A549 (cell line): ENCODE results near the gene JAKMIP2. TPM values are rescaled to one million over a fixed set of nuclear protein-coding genes. Genes with fewer than 3 reads are reported as not detected.
A peak's percentile ranks its signal among the peaks of the same experiment; 100 is the strongest.
"Not testable (repeated sequence)": the region's sequence is repeated elsewhere in the genome, so short reads cannot be mapped to it uniquely, and the experiment has no call there.

Experiments used
- ATAC-seq, 2 experiments: fragments of 200-7000 bp in 1 of 2; fragments of >200 bp in 1 of 2; cut with Nextera tagmentation in 1 of 2; cut with Tn5 transposase in 1 of 2; 3 replicates each; pipeline versions ENCODE4 v1.8.0 to v1.9.1; 2018 to 2020; ENCODE audit warnings: mild to moderate bottlenecking in 1 of 2, moderate library complexity in 1 of 2
- CTCF ChIA-PET: fragments of 300-600 bp; sonication (Branson Sonifier 250); formaldehyde crosslinking; extraction: SDS; loops from one replicate; lab custom pipeline; 2021; ENCODE audit warnings: antibody characterized with exemption, inconsistent platforms; lab: Yijun Ruan, JAX
- POLR2A ChIA-PET: fragments of 350-600 bp; formaldehyde crosslinking; extraction: SDS; loops from one replicate; lab custom pipeline; 2021; ENCODE audit warnings: antibody characterized with exemption, inconsistent platforms; lab: Yijun Ruan, JAX
- DNase-seq, 2 experiments: peaks; one replicate each; pipeline versions ENCODE4 v3.0.0 to v3.0.0-alpha.2; 2011 to 2016; ENCODE audit warnings: low read depth in 1 of 2, low spot score in 1 of 2
- FAIRE-seq: peaks from 2 replicates; lab custom pipeline; 2011; peaks lifted over from hg19 to GRCh38; lab: Jason Lieb, UNC
- H3K27ac ChIP-seq, 2 experiments: fragments of >200 bp; sonication (Bioruptor Twin); formaldehyde crosslinking; 3 replicates each; pipeline ENCODE4 v1.5.1; 2016 to 2017
- H3K4me1 ChIP-seq: fragments of >200 bp; sonication (Bioruptor Twin); formaldehyde crosslinking; 3 replicates; pipeline ENCODE4 v1.6.1; 2016
- H3K4me2 ChIP-seq: fragments of >200 bp; sonication (Bioruptor Twin); formaldehyde crosslinking; 3 replicates; pipeline ENCODE4 v1.6.1; 2016
- H3K4me3 ChIP-seq: fragments of >200 bp; sonication (Bioruptor Twin); formaldehyde crosslinking; 3 replicates; pipeline ENCODE4 v1.5.1; 2016
- H3K9me3 ChIP-seq: fragments of >200 bp; sonication (Bioruptor Twin); formaldehyde crosslinking; 3 replicates; pipeline ENCODE4 v1.6.1; 2016
- BHLHE40 ChIP-seq: IDR thresholded peaks from 2 replicates; pipeline ENCODE4 v1.6.1; 2012; ENCODE audit warnings: low read depth, low read length, inconsistent platforms
- CBX8 ChIP-seq: fragments of 200-600 bp; sonication (generic); IDR thresholded peaks from 2 replicates; pipeline ENCODE4 v1.6.1; 2016
- CEBPB ChIP-seq, 2 experiments: fragments of >200 bp in 1 of 2; sonication (Bioruptor Twin) in 1 of 2; formaldehyde crosslinking in 1 of 2; IDR thresholded peaks; 2 replicates each; pipeline ENCODE4 v1.6.1; 2012 to 2016
- EHMT2 ChIP-seq: fragments of 200-600 bp; sonication (generic); IDR thresholded peaks from 2 replicates; pipeline ENCODE4 v1.6.1; 2016; ENCODE audit warnings: antibody characterized with exemption, low read depth, mild to moderate bottlenecking, moderate library complexity
- ESRRA ChIP-seq: fragments of 150-350 bp; IDR thresholded peaks from 2 replicates; pipeline ENCODE4 v1.6.1; 2014; ENCODE audit warnings: mild to moderate bottlenecking, low read length, borderline replicate concordance
- GATA3 ChIP-seq: IDR thresholded peaks from 2 replicates; pipeline ENCODE4 v1.6.1; 2012; ENCODE audit warnings: borderline replicate concordance
- HDAC2 ChIP-seq: fragments of 200-600 bp; sonication (generic); IDR thresholded peaks from 2 replicates; pipeline ENCODE4 v1.6.1; 2016
- HEYL ChIP-seq: fragments of 250-450 bp; sonication (Bioruptor Pico); IDR thresholded peaks from 2 replicates; pipeline ENCODE4 v1.8.0; 2021; ENCODE audit warnings: mild to moderate bottlenecking, moderate library complexity
- HOXA7 ChIP-seq: fragments of 250-450 bp; sonication (Bioruptor Pico); IDR thresholded peaks from 2 replicates; pipeline ENCODE4 v1.5.0; 2020; ENCODE audit warnings: mild to moderate bottlenecking, moderate library complexity
- HOXB13 ChIP-seq: fragments of 250-450 bp; sonication (Bioruptor Pico); IDR thresholded peaks from 2 replicates; pipeline ENCODE4 v1.5.0; 2020; ENCODE audit warnings: low read depth, mild to moderate bottlenecking, moderate library complexity
- MAFK ChIP-seq: fragments of 450-650 bp; IDR thresholded peaks from 2 replicates; pipeline ENCODE4 v1.6.1; 2014; ENCODE audit not compliant: partially characterized antibody
- RAD21 ChIP-seq, 2 experiments: fragments of >200 bp in 1 of 2; sonication (Bioruptor Twin) in 1 of 2; formaldehyde crosslinking in 1 of 2; IDR thresholded peaks in 1 of 2; conservative IDR thresholded peaks in 1 of 2; 2 replicates in 1 of 2; 3 replicates in 1 of 2; pipeline ENCODE4 v1.6.1; 2012 to 2018; ENCODE audit warnings: inconsistent platforms in 1 of 2
- RARB ChIP-seq: fragments of 250-450 bp; sonication (Bioruptor Pico); IDR thresholded peaks from 2 replicates; pipeline ENCODE4 v1.8.0; 2021; ENCODE audit warnings: mild to moderate bottlenecking, moderate library complexity
- SMC3 ChIP-seq: fragments of >200 bp; sonication (Bioruptor Twin); formaldehyde crosslinking; IDR thresholded peaks from 3 replicates; pipeline ENCODE4 v1.6.1; 2018; ENCODE audit warnings: inconsistent platforms
- ZNF302 ChIP-seq: fragments of 250-450 bp; sonication (Bioruptor Pico); IDR thresholded peaks from 2 replicates; pipeline ENCODE4 v1.9.0; 2021; ENCODE audit warnings: inconsistent platforms, mild to moderate bottlenecking, moderate library complexity
- ZSCAN20 ChIP-seq: fragments of 250-450 bp; sonication (Bioruptor Pico); IDR thresholded peaks from 2 replicates; pipeline ENCODE4 v1.8.0; 2022; ENCODE audit warnings: mild to moderate bottlenecking, moderate library complexity
- WGBS: methylation state at CpG from one replicate; pipeline ENCODE4 v1.1.6; 2017; ENCODE audit errors: missing lambda C conversion rate; 5-methylcytosine and 5-hydroxymethylcytosine counted together
- polyA plus RNA-seq, 4 experiments: library from polyadenylated mRNA; depleted of rRNA in 3 of 4; stranded (reverse); fragments of >200 nt; fragmentation: RNase III in 1 of 4; extraction: RNeasy Plus Mini Kit Qiagen cat#74134 plus additional on column Dnase treatment in 1 of 4; gene quantifications; 2 replicates in 3 of 4; 3 replicates in 1 of 4; pipeline ENCODE4 v1.2.3, GENCODE V29; 2011 to 2017
- TF ChIP-seq, protein P1 (sequence below): IDR thresholded peaks from 2 replicates; pipeline ENCODE4 v1.6.1; 2012
- TF ChIP-seq, protein P2 (sequence below): fragments of 150-350 bp; IDR thresholded peaks from 2 replicates; pipeline ENCODE4 v1.6.1; 2014; ENCODE audit warnings: low read depth, mild to moderate bottlenecking, low read length

Gene JAKMIP2
- polyA plus RNA-seq, 2 of the 4 experiments (the other 2 are of a cell fraction) = 0.01 TPM; not detected in 1

DNA sequence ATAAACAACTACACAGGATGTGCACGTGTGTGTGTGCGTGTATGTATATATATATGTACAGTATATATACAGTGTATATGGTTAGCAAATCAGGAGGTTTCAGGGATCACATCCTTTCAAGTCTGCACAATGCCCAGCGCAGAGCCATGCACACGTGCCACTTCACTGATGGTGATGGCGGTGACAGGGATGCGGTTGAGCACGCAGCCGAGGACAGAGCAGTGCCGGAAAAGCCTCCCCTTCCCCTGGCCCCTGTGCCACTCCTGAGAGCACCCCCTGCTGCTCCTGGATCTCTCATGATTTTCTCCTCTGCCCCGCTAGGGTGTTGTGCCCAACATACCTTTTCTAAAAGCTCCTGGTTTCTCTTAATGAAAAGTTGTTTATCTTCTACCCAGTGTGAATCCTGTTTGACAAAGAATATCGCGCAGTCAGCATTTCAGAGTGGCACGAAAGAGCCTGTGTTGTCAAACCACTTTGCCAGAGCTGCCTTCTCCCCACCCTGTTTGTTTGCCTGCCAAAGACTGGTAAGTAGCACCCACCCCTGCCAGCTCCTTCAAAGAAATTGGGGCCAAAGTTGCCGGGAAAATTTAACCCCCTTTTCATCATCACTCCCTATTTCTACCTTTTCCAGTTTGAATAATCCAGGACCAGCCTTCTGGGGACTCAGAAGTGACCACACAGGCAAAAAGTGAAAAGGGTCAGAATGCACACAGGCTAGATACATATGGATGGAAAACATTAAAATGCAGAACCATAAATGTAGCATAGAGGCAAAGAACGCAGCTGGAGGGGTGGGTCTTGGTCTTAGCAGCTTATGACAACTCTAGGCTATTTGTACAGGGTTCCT lies 146.4 kb downstream of the JAKMIP2 start:
- Histone ChIP-seq H3K4me1 (no peaks in the 10 kb centered on the region), H3K27ac (no peak overlapping the region), H3K9me3 (no peaks in the 10 kb centered on the region), H3K4me2 (no peak overlapping the region), H3K4me3 (no peak overlapping the region)
- no peak for ATAC-seq
- WGBS = 40% methylated on average over 15 of the region's 15 CpGs
- no peak for FAIRE-seq
- no peak for DNase-seq
- POLR2A ChIA-PET = no interaction called here
- CTCF ChIA-PET = interaction anchor here (1.0 to 2.3 kb wide), 3 partner anchors 8 to 187 kb away, joined by 3 to 12 read pairs (median 8); no protein-coding TSS in a partner anchor
- TF ChIP-seq HEYL (CRISPR knock-in tag) = no peak
- TF ChIP-seq MAFK = peak; percentile 88
- no peak for TF ChIP-seq HOXB13 (CRISPR knock-in tag)

DNA sequence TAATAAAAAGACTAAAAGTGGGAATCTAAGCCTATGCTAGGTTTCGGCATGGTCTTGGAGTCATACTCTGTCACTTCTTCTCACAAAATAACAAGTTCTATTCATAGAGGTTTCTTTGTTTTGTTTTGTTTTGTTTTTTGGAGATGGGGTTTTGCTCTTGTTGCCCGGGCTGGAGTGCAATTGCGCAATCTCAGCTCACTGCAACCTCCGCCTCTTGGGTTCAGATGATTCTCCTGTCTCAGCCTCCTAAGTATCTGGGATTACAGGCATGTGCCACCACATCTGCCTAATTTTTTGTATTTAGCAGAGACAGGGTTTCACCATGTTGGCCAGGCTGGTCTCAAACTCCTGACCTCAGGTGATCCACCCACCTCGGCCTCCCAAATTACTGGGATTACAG lies 147.1 kb downstream of the JAKMIP2 start:
- WGBS = 31% methylated on average over 5 of the region's 5 CpGs
- H3K4me1 ChIP-seq, H3K27ac ChIP-seq, H3K4me3 ChIP-seq, ATAC-seq, H3K9me3 ChIP-seq, FAIRE-seq, POLR2A ChIA-PET, H3K4me2 ChIP-seq, DNase-seq: not testable (repeated sequence)
- CTCF ChIA-PET = interaction anchor here (1.9 to 2.3 kb wide), 2 partner anchors 7 to 187 kb away, joined by 8 to 12 read pairs; no protein-coding TSS in a partner anchor
- peak; percentile 44 to 76; a peak in 3 of 4 replicates for TF ChIP-seq CEBPB (IDR thresholded peaks at IDR 0.05)

DNA sequence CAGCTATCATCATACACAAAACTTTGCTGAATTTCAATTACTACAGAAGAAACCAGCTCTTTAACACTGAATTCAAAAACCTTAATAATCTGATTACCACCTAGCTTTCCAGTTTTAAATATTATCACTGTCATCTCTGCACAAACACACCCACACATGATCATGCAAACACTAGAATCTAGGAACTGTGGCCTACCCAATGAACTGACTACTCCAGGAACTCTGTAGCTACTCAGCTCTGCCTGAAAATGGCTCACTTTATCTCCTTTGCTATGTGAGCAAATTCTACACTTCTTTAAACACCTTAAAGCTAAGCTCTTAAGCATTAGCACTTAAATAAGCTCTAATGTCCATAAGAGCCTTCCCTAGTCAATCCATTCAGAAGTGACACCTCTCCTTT lies 149.4 kb downstream of the JAKMIP2 start:
- ChIA-PET POLR2A (no interaction called here), CTCF (interaction anchor here (2.4 kb wide), 1 partner anchor 189 kb away, joined by 11 read pairs; no protein-coding TSS in a partner anchor)
- Histone ChIP-seq H3K9me3 (no peaks in the 10 kb centered on the region), H3K4me2 (no peak overlapping the region), H3K4me1 (no peaks in the 10 kb centered on the region), H3K4me3 (no peak overlapping the region), H3K27ac (no peak overlapping the region)
- TF ChIP-seq, protein P1, sequence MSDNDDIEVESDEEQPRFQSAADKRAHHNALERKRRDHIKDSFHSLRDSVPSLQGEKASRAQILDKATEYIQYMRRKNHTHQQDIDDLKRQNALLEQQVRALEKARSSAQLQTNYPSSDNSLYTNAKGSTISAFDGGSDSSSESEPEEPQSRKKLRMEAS = no peak
- TF ChIP-seq RARB (CRISPR knock-in tag) (no peak), ZNF302 (CRISPR knock-in tag) (no peak), CBX8 (no peak), HOXA7 (CRISPR knock-in tag) (no peak), EHMT2 (no peak), BHLHE40 (no peak), HDAC2 (no peak), GATA3 (no peak), SMC3 (no peak), ESRRA (no peak), ZSCAN20 (CRISPR knock-in tag) (no peak)
- TF ChIP-seq, protein P2, sequence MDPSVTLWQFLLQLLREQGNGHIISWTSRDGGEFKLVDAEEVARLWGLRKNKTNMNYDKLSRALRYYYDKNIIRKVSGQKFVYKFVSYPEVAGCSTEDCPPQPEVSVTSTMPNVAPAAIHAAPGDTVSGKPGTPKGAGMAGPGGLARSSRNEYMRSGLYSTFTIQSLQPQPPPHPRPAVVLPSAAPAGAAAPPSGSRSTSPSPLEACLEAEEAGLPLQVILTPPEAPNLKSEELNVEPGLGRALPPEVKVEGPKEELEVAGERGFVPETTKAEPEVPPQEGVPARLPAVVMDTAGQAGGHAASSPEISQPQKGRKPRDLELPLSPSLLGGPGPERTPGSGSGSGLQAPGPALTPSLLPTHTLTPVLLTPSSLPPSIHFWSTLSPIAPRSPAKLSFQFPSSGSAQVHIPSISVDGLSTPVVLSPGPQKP = no peak
- no peak for FAIRE-seq
- DNase-seq = no peak
- ATAC-seq = no peak

DNA sequence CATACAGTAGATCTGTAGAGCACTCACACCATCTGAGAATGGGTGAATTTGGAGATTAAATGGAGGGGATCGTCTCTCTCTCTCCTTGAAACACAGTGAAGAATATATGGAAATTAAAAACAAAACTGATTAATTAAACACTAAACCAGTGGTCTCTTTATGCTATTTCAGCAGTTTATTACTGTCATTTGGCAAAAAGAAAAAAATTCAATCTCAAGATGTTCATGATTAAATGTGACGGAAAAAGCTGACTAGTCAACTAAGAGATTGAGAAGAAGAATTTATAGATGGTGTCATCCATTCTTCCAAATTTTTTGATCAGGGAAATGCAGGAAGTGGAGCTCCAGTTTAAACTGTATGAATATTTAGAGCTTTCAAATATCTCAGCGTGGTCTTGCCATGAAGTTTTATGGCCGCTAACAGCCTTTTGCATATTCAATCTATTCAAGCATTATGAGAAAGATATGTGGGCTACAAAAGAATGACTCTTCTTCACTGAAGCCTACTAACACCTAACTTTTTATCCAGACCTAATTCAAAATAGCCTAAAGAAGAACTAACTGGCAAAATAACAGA lies 151.0 kb downstream of the JAKMIP2 start:
- Histone ChIP-seq H3K9me3 (no peaks in the 10 kb centered on the region), H3K4me1 (no peaks in the 10 kb centered on the region), H3K4me2 (no peak overlapping the region), H3K4me3 (no peak overlapping the region), H3K27ac (no peak overlapping the region)
- DNase-seq (no peak), ATAC-seq (no peak), FAIRE-seq (no peak)
- POLR2A ChIA-PET = no interaction called here
- peak; percentile 51 for TF ChIP-seq MAFK
- no peak for TF ChIP-seq RAD21 (conservative IDR thresholded peaks at IDR 0.05 in 1 of 2, IDR thresholded peaks at IDR 0.05 in 1 of 2)
- WGBS = 35% methylated on average over 4 of the region's 4 CpGs
- CTCF ChIA-PET = interaction anchor here (2.4 kb wide), 1 partner anchor 191 kb away, joined by 11 read pairs; no protein-coding TSS in a partner anchor
